ENCODE data around the gene ITPR3.

Gene ITPR3

DNA sequence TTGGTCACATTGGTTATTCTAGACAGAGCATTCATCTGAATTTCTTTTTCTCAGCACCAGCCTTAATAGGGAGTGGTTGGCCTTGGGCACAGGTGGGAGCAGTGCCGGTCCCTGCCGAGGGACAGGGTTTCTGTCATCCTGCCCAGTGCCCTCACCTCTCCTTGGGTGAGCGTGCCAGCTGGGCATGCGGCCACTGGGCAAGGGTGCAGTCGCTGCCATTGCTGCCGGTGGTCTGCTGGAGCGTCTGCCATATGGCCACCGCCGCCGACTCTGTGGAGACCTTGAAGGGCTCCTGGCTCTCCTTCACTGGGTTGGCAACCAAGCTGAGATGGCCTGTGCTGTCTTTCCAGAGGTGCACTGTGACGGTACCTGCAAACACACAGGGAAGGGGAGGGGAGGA is 106.8 kb downstream of the ITPR3 start:
- H3K36me3 ChIP-seq (ENCODE audit: insufficient read depth, low read length): no peaks in the 10 kb centered on the region
- no peaks in the 10 kb centered on the region for H3K4me1 ChIP-seq (ENCODE audit: control insufficient read depth, insufficient read depth, low read length, unreplicated experiment)
- peaks cover 48% of the 10 kb centered on the region for H3K27me3 ChIP-seq (ENCODE audit: insufficient read depth, low read length)
- no peaks in the 10 kb centered on the region for H3K79me2 ChIP-seq (ENCODE audit: control insufficient read depth, insufficient read depth, low read length, unreplicated experiment)
- no peak overlapping the region for H3K4me3 ChIP-seq (ENCODE audit: low read depth, low read length)
- H3K27ac ChIP-seq (ENCODE audit: low read depth, low read length): no peak overlapping the region
- no peak overlapping the region for H2AFZ ChIP-seq (ENCODE audit: low read length, unreplicated experiment)

DNA sequence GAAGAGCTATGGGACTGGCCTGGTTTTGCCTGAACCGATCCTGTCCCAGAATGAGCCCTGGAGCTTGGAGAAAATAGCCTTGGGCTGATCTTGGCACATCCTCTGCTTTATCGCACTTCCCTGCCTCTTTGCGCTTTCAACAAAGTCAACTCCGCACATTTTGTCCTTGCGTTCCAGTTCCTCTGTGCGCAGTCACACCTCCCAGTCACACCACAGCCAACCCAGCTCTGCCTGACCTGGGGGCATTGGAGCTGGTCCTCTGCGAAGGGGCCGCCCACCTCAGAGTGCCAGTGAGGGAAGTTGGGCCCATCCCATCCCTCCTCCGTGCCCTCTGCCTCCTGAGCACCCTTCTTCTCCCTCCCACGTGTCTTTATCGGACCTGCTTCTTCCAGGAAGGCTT is 107.3 kb downstream of the ITPR3 start:
- H3K79me2 ChIP-seq (ENCODE audit: control insufficient read depth, insufficient read depth, low read length, unreplicated experiment): no peaks in the 10 kb centered on the region
- no peak overlapping the region for H3K27ac ChIP-seq (ENCODE audit: low read depth, low read length)
- no peak overlapping the region for H3K4me3 ChIP-seq (ENCODE audit: low read depth, low read length)
- no peaks in the 10 kb centered on the region for H3K36me3 ChIP-seq (ENCODE audit: insufficient read depth, low read length)
- peaks cover 43% of the 10 kb centered on the region for H3K27me3 ChIP-seq (ENCODE audit: insufficient read depth, low read length)
- H2AFZ ChIP-seq (ENCODE audit: low read length, unreplicated experiment): no peak overlapping the region
- no peaks in the 10 kb centered on the region for H3K4me1 ChIP-seq (ENCODE audit: control insufficient read depth, insufficient read depth, low read length, unreplicated experiment)

DNA sequence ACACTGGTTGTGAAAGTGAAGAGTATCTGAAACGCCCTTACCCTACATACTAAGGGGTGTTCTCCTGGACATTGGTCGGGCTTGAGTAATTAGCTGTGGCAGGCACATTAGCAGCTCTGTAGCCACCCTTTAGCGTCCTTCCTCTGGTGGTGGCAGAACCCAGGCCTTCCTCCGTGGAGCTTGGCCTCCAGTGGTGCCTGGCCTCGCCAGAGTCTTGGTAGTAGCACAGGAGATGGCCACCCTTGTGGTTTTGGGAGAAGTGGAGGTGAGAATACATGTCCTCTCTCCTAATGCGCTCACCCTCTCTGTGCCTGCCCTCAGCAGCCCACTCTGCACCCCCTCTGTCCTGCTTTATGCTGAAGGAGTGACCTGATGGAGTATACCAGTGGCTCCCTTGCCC is 107.9 kb downstream of the ITPR3 start:
- Histone ChIP-seq H3K4me1 (ENCODE audit: control insufficient read depth, insufficient read depth, low read length, unreplicated experiment) (no peaks in the 10 kb centered on the region), H3K27me3 (ENCODE audit: insufficient read depth, low read length) (peaks cover 37% of the 10 kb centered on the region), H2AFZ (ENCODE audit: low read length, unreplicated experiment) (no peak overlapping the region), H3K27ac (ENCODE audit: low read depth, low read length) (no peak overlapping the region), H3K4me3 (ENCODE audit: low read depth, low read length) (no peak overlapping the region), H3K79me2 (ENCODE audit: control insufficient read depth, insufficient read depth, low read length, unreplicated experiment) (no peaks in the 10 kb centered on the region), H3K36me3 (ENCODE audit: insufficient read depth, low read length) (no peaks in the 10 kb centered on the region)

DNA sequence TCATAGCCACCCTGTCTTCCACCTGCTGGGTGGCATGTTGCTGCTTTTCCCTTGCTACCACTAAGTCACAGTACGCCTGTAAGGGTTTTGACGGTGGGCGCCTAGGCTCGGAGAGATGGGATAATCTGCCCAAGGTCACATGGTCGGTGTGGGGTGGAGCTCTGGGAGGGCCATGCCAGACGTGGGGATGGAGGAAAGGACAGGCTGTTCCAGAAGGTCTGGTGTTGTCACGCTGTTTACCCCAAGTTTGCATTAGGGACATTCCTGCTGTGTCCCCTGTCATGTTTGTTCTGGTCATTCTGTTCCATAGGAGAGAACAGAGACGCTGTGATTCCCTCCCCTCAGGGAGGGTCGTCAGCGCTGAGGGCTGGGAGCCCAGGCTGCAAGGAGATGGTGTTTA is 109.5 kb downstream of the ITPR3 start:
- H3K27ac ChIP-seq (ENCODE audit: low read depth, low read length): no peak overlapping the region

DNA sequence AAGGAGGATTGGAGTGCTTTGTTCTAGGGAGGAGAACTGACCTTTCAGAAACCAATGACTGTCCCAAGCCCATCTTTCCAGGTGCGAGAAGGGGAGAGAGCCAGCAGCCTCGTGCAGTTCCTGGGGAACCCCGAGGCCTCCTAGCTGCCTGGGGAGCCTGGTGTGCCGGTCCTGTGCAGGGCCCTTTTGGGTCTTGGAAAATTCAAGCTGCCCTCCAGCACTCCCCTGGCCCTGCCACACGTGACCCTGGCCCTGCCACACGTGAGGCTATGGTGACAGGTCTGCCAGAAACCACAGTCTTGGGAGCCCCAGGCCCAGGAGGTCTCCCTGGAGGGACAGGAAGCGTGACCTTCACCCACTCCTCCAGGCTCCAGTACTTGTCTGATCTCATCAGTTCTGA is 109.9 kb downstream of the ITPR3 start:
- no peak overlapping the region for H3K4me3 ChIP-seq (ENCODE audit: low read depth, low read length)
- H3K27ac ChIP-seq (ENCODE audit: low read depth, low read length): no peak overlapping the region
- no peaks in the 10 kb centered on the region for H3K4me1 ChIP-seq (ENCODE audit: control insufficient read depth, insufficient read depth, low read length, unreplicated experiment)
- no peaks in the 10 kb centered on the region for H3K36me3 ChIP-seq (ENCODE audit: insufficient read depth, low read length)
- no peak overlapping the region for H2AFZ ChIP-seq (ENCODE audit: low read length, unreplicated experiment)
- H3K27me3 ChIP-seq (ENCODE audit: insufficient read depth, low read length): peaks cover 22% of the 10 kb centered on the region; the same call in 1 of the 2 replicates
- H3K79me2 ChIP-seq (ENCODE audit: control insufficient read depth, insufficient read depth, low read length, unreplicated experiment): no peaks in the 10 kb centered on the region

More for the DNA sequence above, 109.5 kb downstream of the ITPR3 start:
- Histone ChIP-seq H3K36me3 (ENCODE audit: insufficient read depth, low read length) (no peaks in the 10 kb centered on the region), H3K79me2 (ENCODE audit: control insufficient read depth, insufficient read depth, low read length, unreplicated experiment) (no peaks in the 10 kb centered on the region), H3K4me1 (ENCODE audit: control insufficient read depth, insufficient read depth, low read length, unreplicated experiment) (no peaks in the 10 kb centered on the region), H3K4me3 (ENCODE audit: low read depth, low read length) (no peak overlapping the region), H3K27me3 (ENCODE audit: insufficient read depth, low read length) (peaks cover 26% of the 10 kb centered on the region), H2AFZ (ENCODE audit: low read length, unreplicated experiment) (no peak overlapping the region)

DNA sequence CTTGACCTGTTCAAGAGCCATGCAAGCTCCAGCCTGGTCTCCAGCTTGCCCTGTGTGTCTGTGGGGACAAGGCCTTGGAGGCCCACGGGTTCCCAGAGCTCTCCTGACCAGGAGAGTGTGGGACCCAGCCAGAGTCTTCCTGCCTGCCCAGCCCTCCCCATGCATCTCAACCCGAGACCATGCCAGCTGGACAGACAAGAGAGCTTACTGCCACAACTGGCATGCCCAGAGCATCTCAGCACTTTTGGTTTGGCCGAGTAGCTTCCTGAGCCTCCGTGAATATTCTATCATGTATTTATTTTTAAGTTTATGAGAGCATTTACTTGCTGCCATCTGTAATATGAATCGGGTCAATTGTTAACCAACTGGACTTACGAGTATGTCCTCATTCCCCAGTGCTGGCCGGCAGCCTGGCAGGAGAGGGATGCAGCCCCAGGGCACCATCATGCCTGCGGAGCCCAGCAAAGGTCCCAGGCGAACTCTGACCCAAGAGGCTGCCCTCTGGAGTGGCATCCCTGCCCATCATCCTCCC is 110.7 kb downstream of the ITPR3 start:
- Histone ChIP-seq H3K27ac (ENCODE audit: low read depth, low read length) (no peak overlapping the region), H3K36me3 (ENCODE audit: insufficient read depth, low read length) (no peaks in the 10 kb centered on the region), H3K4me1 (ENCODE audit: control insufficient read depth, insufficient read depth, low read length, unreplicated experiment) (no peaks in the 10 kb centered on the region), H3K79me2 (ENCODE audit: control insufficient read depth, insufficient read depth, low read length, unreplicated experiment) (no peaks in the 10 kb centered on the region), H2AFZ (ENCODE audit: low read length, unreplicated experiment) (no peak overlapping the region), H3K27me3 (ENCODE audit: insufficient read depth, low read length) (peaks cover 16% of the 10 kb centered on the region; the same call in 1 of the 2 replicates), H3K4me3 (ENCODE audit: low read depth, low read length) (no peak overlapping the region)

DNA sequence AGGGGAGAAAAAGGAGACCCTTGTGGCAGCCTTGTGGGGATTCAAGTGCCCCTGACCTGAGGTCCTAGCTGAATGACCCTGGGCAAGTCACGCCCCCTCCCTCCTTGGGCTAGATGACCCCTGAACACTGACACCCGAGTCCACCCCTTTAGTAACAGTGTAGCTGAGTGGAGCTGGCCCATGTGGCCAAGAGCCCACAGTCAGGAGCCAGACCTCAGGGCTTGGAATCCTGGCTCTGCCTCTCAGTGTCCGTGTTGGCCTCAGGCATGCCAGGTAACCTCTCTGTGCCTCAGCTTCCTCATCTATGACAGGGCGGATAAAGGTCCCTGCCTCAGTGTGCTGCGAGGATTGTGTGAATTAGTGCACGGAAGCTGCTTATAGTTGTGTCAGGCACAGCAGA is 111.3 kb downstream of the ITPR3 start:
- Histone ChIP-seq H3K4me3 (ENCODE audit: low read depth, low read length) (no peak overlapping the region), H3K36me3 (ENCODE audit: insufficient read depth, low read length) (no peaks in the 10 kb centered on the region), H3K27me3 (ENCODE audit: insufficient read depth, low read length) (peaks cover 16% of the 10 kb centered on the region; the same call in 1 of the 2 replicates), H2AFZ (ENCODE audit: low read length, unreplicated experiment) (no peak overlapping the region), H3K79me2 (ENCODE audit: control insufficient read depth, insufficient read depth, low read length, unreplicated experiment) (no peaks in the 10 kb centered on the region), H3K4me1 (ENCODE audit: control insufficient read depth, insufficient read depth, low read length, unreplicated experiment) (no peaks in the 10 kb centered on the region), H3K27ac (ENCODE audit: low read depth, low read length) (no peak overlapping the region)

DNA sequence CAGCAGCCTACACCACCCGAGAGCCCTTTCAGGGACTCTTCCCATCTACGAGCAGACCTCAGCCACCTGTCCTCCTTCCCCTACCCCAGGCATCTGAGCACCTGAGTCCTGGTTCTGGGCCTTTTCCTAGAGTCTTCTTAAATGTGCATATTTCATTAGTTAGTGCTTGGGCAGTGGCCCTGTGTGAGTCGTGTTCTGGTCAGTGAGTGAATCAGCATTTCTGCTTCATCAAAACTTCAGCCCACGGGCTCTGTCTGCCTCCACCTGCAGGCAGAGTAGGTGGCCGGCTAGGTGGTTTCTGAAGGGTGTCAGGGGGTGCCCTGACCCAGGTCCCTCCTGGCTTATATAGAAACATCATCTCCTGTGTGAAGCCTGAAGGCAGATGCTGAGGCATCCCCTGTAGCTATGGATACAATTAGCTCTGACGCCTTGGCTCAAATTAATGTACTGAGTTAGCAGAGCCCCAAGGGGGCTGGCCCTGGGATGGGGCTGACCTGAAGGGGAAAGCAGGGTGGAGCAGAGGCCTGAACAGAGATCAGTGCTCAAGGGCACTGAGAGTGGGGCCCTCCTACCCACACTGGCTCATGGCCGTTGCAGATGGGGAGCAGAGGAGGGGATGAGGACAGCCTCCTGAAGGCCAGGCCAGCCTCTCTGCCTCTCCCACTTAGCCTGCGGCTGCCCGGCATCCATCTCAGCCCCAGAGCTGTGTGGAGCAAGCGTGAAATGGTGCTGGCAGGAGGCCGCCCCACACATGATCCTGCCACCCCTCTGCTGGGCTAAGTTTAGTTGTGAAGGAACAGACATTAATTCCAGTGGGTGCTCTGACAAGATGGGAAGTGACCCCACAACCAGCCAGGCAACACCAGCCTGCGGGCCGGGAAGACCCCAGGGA is 111.9 kb downstream of the ITPR3 start:
- Histone ChIP-seq H3K4me3 (ENCODE audit: low read depth, low read length) (no peak overlapping the region), H3K4me1 (ENCODE audit: control insufficient read depth, insufficient read depth, low read length, unreplicated experiment) (no peaks in the 10 kb centered on the region), H3K79me2 (ENCODE audit: control insufficient read depth, insufficient read depth, low read length, unreplicated experiment) (no peaks in the 10 kb centered on the region), H3K27me3 (ENCODE audit: insufficient read depth, low read length) (peaks cover 12% of the 10 kb centered on the region; the same call in 1 of the 2 replicates), H3K27ac (ENCODE audit: low read depth, low read length) (no peak overlapping the region), H3K36me3 (ENCODE audit: insufficient read depth, low read length) (no peaks in the 10 kb centered on the region), H2AFZ (ENCODE audit: low read length, unreplicated experiment) (no peak overlapping the region)

DNA sequence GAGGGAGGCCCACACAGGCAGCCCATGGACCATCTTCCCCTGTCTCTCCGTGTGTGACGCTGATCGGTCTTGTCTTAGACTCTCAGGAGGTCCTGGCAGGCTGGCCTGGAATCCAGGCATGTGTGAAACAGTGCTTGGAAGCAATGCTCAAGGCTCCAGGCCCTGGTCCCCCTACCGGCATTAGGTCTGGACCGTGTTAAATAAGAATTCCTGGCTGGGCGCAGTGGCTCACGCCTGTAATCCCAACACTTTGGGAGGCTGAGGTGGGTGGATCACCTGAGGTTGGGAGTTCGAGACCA is 112.5 kb downstream of the ITPR3 start:
- Histone ChIP-seq H3K4me1 (ENCODE audit: control insufficient read depth, insufficient read depth, low read length, unreplicated experiment) (no peaks in the 10 kb centered on the region), H3K36me3 (ENCODE audit: insufficient read depth, low read length) (no peaks in the 10 kb centered on the region), H3K27ac (ENCODE audit: low read depth, low read length) (no peak overlapping the region), H3K27me3 (ENCODE audit: insufficient read depth, low read length) (peaks cover 7% of the 10 kb centered on the region; the same call in 1 of the 2 replicates), H3K79me2 (ENCODE audit: control insufficient read depth, insufficient read depth, low read length, unreplicated experiment) (no peaks in the 10 kb centered on the region), H2AFZ (ENCODE audit: low read length, unreplicated experiment) (no peak overlapping the region), H3K4me3 (ENCODE audit: low read depth, low read length) (no peak overlapping the region)

DNA sequence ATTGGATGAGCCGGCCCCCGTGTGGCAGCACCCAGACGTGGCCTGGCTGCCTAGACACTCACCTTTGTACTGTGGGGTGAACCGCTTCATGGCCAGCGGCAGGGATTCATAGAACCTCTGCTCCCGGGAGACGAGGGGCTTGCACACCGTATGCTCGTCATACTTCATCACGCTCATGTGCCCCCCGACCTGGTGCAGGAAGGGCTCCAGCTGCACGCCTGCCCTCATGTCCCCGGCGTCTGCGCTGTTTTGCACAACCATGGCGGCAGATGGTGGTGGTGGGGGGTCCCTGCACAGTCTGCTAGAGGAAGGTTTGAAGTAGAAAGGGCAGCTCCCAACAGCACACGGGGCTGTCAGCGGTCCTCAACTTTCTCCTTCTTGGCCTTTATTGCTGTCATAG is 114.1 kb downstream of the ITPR3 start:
- Histone ChIP-seq H3K27ac (ENCODE audit: low read depth, low read length) (no peak overlapping the region), H3K36me3 (ENCODE audit: insufficient read depth, low read length) (no peaks in the 10 kb centered on the region), H3K4me3 (ENCODE audit: low read depth, low read length) (no peak overlapping the region), H3K27me3 (ENCODE audit: insufficient read depth, low read length) (no peaks in the 10 kb centered on the region), H2AFZ (ENCODE audit: low read length, unreplicated experiment) (no peak overlapping the region), H3K79me2 (ENCODE audit: control insufficient read depth, insufficient read depth, low read length, unreplicated experiment) (no peaks in the 10 kb centered on the region), H3K4me1 (ENCODE audit: control insufficient read depth, insufficient read depth, low read length, unreplicated experiment) (no peaks in the 10 kb centered on the region)

All from ACC112 (cell line).